Measurements from ENCODE around the gene LSM14A.

GRCh38 chr19:34269081-34269480 lies 96.8 kb downstream of the LSM14A start:
- TF ChIP-seq CTCF (IDR thresholded peaks at IDR 0.05) (no peak), POLR2A (IDR thresholded peaks at IDR 0.05) (no peak), EP300 (IDR thresholded peaks at IDR 0.05) (no peak)
